SK-N-SH (cell line): Measurements from ENCODE around the gene WNT4. TPM values are rescaled to one million over a fixed set of nuclear protein-coding genes. Genes with fewer than 3 reads are reported as not detected.

ENCODE experiments used
- CTCF ChIA-PET: fragments of 300-600, 350-600 bp; formaldehyde crosslinking; extraction: SDS; loops from one replicate; lab custom pipeline; 2021; lab: Yijun Ruan, JAX
- POLR2A ChIA-PET: fragments of 350-600 bp; sonication (Branson Sonifier 250); formaldehyde crosslinking; extraction: SDS; loops from one replicate; lab custom pipeline; 2020; ENCODE audit warnings: antibody characterized with exemption, inconsistent platforms; lab: Yijun Ruan, JAX
- DNase-seq: peaks from one replicate; pipeline ENCODE4 v3.0.0; 2012
- H2AFZ ChIP-seq: fragments of 200-600 bp; sonication (generic); 2 replicates; pipeline ENCODE4 v1.8.1; 2016; ENCODE audit warnings: antibody characterized with exemption, mild to moderate bottlenecking, low read depth
- H3F3A ChIP-seq: fragments of 200-600 bp; sonication (generic); replicated peaks from 2 replicates; pipeline ENCODE3; 2016; ENCODE audit warnings: antibody characterized with exemption, mild to moderate bottlenecking; ENCODE audit not compliant: insufficient read depth
- H3K27ac ChIP-seq, 2 experiments: fragments of 200-500 bp in 1 of 2; fragments of 200-600 bp in 1 of 2; sonication (Bioruptor generic) in 1 of 2; sonication (generic), shearing (Covaris generic) in 1 of 2; 2 replicates each; pipeline versions ENCODE4 v1.5.1 to v1.6.1; 2014 to 2016; ENCODE audit warnings: low read depth in 2 of 2, inconsistent platforms in 1 of 2, low read length in 1 of 2, mild to moderate bottlenecking in 1 of 2, mixed read lengths in 1 of 2
- H3K27me3 ChIP-seq: fragments of 200-600 bp; sonication (generic), shearing (Covaris generic); 2 replicates; pipeline ENCODE4 v1.6.1; 2016; ENCODE audit warnings: mixed run types; ENCODE audit not compliant: insufficient read depth
- H3K36me3 ChIP-seq, 2 experiments: fragments of 200-500 bp in 1 of 2; fragments of 200-600 bp in 1 of 2; sonication (Bioruptor generic) in 1 of 2; sonication (generic) in 1 of 2; replicated peaks in 1 of 2; 2 replicates each; pipeline versions ENCODE3 to v1.5.1; 2014 to 2016; ENCODE audit warnings: low read length in 1 of 2, mild to moderate bottlenecking in 1 of 2; ENCODE audit not compliant: insufficient read depth in 2 of 2, control insufficient read depth in 1 of 2
- H3K4me1 ChIP-seq, 2 experiments: fragments of 200-500 bp in 1 of 2; fragments of 200-600 bp in 1 of 2; sonication (Bioruptor generic) in 1 of 2; sonication (generic), shearing (Covaris generic) in 1 of 2; 2 replicates each; pipeline versions ENCODE4 v1.5.1 to v1.6.1; 2014 to 2016; ENCODE audit warnings: low read depth in 1 of 2, low read length in 1 of 2, mixed run types in 1 of 2; ENCODE audit not compliant: insufficient read depth in 2 of 2, control insufficient read depth in 1 of 2
- H3K4me2 ChIP-seq: fragments of 200-600 bp; sonication (generic), shearing (Covaris generic); 2 replicates; pipeline ENCODE4 v1.6.1; 2017; ENCODE audit warnings: mixed run types
- H3K4me3 ChIP-seq, 2 experiments: fragments of 200-500 bp in 1 of 2; fragments of 200-600 bp in 1 of 2; sonication (Bioruptor generic) in 1 of 2; sonication (generic), shearing (Covaris generic) in 1 of 2; 2 replicates each; pipeline versions ENCODE4 v1.5.1 to v1.8.1; 2014 to 2016; ENCODE audit warnings: low read depth in 2 of 2, inconsistent platforms in 1 of 2, low read length in 1 of 2, mild to moderate bottlenecking in 1 of 2, mixed read lengths in 1 of 2, moderate library complexity in 1 of 2
- H3K79me2 ChIP-seq: fragments of 200-600 bp; sonication (generic); 2 replicates; pipeline ENCODE4 v1.8.1; 2017; ENCODE audit warnings: mild to moderate bottlenecking; ENCODE audit not compliant: insufficient read depth
- H3K9ac ChIP-seq: fragments of 200-600 bp; sonication (generic); 2 replicates; pipeline ENCODE4 v1.6.1; 2017; ENCODE audit warnings: mixed run types
- H3K9me2 ChIP-seq: fragments of 200-600 bp; sonication (generic); 2 replicates; pipeline ENCODE4 v1.6.1; 2017; ENCODE audit warnings: mixed run types
- H3K9me3 ChIP-seq: fragments of 200-600 bp; sonication (generic); 2 replicates; pipeline ENCODE4 v1.6.1; 2017; ENCODE audit warnings: mixed run types, mild to moderate bottlenecking, moderate library complexity
- H4K20me1 ChIP-seq: fragments of 200-600 bp; sonication (generic); 2 replicates; pipeline ENCODE4 v1.6.1; 2017; ENCODE audit warnings: mild to moderate bottlenecking, mixed run types; ENCODE audit not compliant: insufficient read depth
- CHD2 ChIP-seq: fragments of 150-350 bp; IDR thresholded peaks from 2 replicates; pipeline ENCODE4 v1.6.1; 2018; ENCODE audit warnings: low read length; ENCODE audit not compliant: partially characterized antibody
- EP300 ChIP-seq, 2 experiments: IDR thresholded peaks; 2 replicates each; pipeline versions ENCODE4 v1.4.0 to v1.6.1; 2012; ENCODE audit warnings: borderline replicate concordance in 1 of 2, low read depth in 1 of 2, low read length in 1 of 2
- JUND ChIP-seq: IDR thresholded peaks from 2 replicates; pipeline ENCODE4 v1.4.0; 2012
- MEF2A ChIP-seq: IDR thresholded peaks from 2 replicates; pipeline ENCODE4 v1.4.0; 2012; ENCODE audit warnings: low read depth, borderline replicate concordance
- NFIC ChIP-seq: IDR thresholded peaks from 2 replicates; pipeline ENCODE4 v1.4.0; 2012; ENCODE audit warnings: borderline replicate concordance
- POLR2AphosphoS5 ChIP-seq: IDR thresholded peaks from 2 replicates; pipeline ENCODE4 v1.6.1; 2012; ENCODE audit warnings: low read depth, low read length
- RFX5 ChIP-seq: IDR thresholded peaks from 2 replicates; pipeline ENCODE4 v1.6.1; 2012; ENCODE audit warnings: mild to moderate bottlenecking, improper control_type of control experiment, low read length
- SMC3 ChIP-seq: IDR thresholded peaks from 2 replicates; pipeline ENCODE4 v1.6.1; 2012; ENCODE audit warnings: low read depth, low read length, improper control_type of control experiment
- WGBS: methylation state at CpG from one replicate; pipeline ENCODE4 v1.1.6; 2017; ENCODE audit warnings: low lambda C conversion rate; 5-methylcytosine and 5-hydroxymethylcytosine counted together
- polyA plus RNA-seq, 3 experiments: library from polyadenylated mRNA; depleted of rRNA; stranded (reverse); fragments of >200 nt; gene quantifications; 2 replicates each; pipeline ENCODE4 v1.2.3, GENCODE V29; 2012
- TF ChIP-seq, protein P1 (sequence below): IDR thresholded peaks from 2 replicates; pipeline ENCODE4 v1.4.0; 2012; ENCODE audit warnings: low read depth
- TF ChIP-seq, protein P2 (sequence below): IDR thresholded peaks from 2 replicates; pipeline ENCODE4 v1.6.1; 2012; ENCODE audit warnings: mild to moderate bottlenecking, low read depth, low read length, moderate library complexity
- TF ChIP-seq, protein P3 (sequence below): IDR thresholded peaks from 2 replicates; pipeline ENCODE4 v1.4.0; 2012; ENCODE audit warnings: low read depth, borderline replicate concordance

The WNT4 gene
- polyA plus RNA-seq, 1 of the 3 experiments (the other 2 are of a cell fraction): 0.03 TPM

DNA sequence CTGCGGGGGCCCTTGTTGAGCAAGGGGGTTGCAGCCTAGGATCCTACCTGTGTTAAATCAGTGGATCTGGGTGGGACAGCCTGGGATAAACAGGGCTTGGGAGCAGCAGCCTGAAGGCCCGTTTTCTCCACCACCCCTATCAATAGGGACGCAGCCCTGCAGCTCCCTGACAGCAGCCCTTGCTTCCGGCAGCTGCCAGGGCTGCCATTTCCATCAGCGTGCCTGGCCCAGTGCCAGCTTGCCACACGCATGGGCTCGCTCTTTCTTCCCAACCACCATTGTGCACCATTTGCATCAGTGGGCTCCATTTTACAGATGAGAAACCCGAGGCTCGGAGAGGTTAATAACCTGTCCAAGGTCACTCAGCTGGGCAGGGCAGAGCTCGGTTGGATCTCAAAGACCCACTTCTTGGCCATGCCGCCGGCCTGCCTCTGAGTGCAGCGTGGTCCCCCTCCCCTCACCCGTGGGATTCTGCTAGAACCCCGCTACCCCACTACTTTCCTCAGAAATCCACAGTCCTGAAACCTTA is 3.8 kb downstream of the WNT4 start:
- DNase-seq: peak; percentile 74
- H3K4me3 ChIP-seq: no peak overlapping the region
- no peak overlapping the region for H2AFZ ChIP-seq
- H3K27ac ChIP-seq: no peak overlapping the region
- H3K27me3 ChIP-seq: no peaks in the 10 kb centered on the region; the same call in 1 of the 2 replicates
- H4K20me1 ChIP-seq: peaks cover 30% of the 10 kb centered on the region
- H3K9me2 ChIP-seq: no peaks in the 10 kb centered on the region
- H3K9ac ChIP-seq: no peak overlapping the region
- H3K4me2 ChIP-seq: no peak overlapping the region
- H3K36me3 ChIP-seq: no peaks in the 10 kb centered on the region
- no peaks in the 10 kb centered on the region for H3F3A ChIP-seq
- H3K9me3 ChIP-seq: no peaks in the 10 kb centered on the region
- POLR2A ChIA-PET: no interaction called here
- 76% methylated on average over 12 of the region's 15 CpGs for WGBS
- H3K4me1 ChIP-seq: peaks cover 0 to 31% of the 10 kb centered on the region in 2 experiments; a peak in 1 of 4 replicates
- CTCF ChIA-PET: interaction anchor here (0.7 to 3.9 kb wide), 11 partner anchors 8 to 560 kb away, joined by 3 to 30 read pairs (median 3); no protein-coding TSS in a partner anchor
- TF ChIP-seq NFIC (peak; percentile 12; the same call in 1 of the 2 replicates), SMC3 (no peak)
- no peaks in the 10 kb centered on the region for H3K79me2 ChIP-seq

DNA sequence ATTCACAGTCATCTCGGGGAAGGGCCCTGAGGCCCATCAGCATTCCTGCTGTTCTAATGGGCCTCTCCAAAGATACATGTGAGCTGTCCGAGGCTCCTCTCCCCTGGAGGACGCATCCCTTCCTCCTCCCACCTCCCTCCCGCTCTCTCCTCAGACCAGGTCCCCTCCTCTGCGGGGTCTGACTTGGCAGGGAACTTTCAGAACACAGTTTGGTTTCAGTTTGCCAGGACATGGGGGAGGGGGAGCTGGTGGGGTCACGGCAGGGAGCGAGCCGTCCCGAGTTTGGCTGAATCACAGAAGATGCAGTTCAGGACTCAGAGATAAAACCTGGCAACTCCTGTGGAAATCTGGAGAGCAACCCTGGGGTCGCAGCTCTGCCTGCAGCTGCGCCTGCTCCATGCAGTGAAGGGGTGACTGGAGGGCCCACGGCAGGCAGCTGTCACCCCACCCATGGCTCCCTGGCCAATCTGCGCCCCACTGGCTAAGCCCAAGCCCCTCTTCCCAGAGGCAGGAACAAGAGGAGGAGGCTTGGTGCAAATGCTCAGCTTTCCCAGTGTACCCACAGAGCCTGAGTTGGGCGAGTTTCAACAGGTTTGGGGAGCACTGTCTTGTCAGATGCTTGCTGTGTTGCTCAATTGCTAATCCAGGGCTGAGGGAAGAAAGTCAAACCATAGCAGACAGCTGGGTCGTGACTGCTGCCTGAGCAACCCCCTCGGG is 5.7 kb downstream of the WNT4 start:
- CTCF ChIA-PET: interaction anchor here (0.9 to 9.3 kb wide), 5 partner anchors 12 to 279 kb away, joined by 3 to 82 read pairs (median 4); partner anchors contain the start of gene CDC42
- no peak overlapping the region for H3K4me3 ChIP-seq

More for the DNA sequence above, 5.7 kb downstream of the WNT4 start:
- Histone ChIP-seq H3F3A (no peaks in the 10 kb centered on the region), H4K20me1 (peaks cover 42% of the 10 kb centered on the region), H3K9me2 (no peaks in the 10 kb centered on the region), H3K4me1 (peaks cover 3 to 31% of the 10 kb centered on the region in 2 experiments; a peak in 3 of 4 replicates), H3K27ac (no peak overlapping the region), H3K9ac (no peak overlapping the region), H2AFZ (no peak overlapping the region), H3K27me3 (no peaks in the 10 kb centered on the region; the same call in 1 of the 2 replicates), H3K9me3 (no peaks in the 10 kb centered on the region), H3K36me3 (no peaks in the 10 kb centered on the region), H3K4me2 (no peak overlapping the region), H3K79me2 (no peaks in the 10 kb centered on the region)
- POLR2A ChIA-PET: interaction anchor here (0.6 kb wide), 1 partner anchor 334 kb away, joined by 3 read pairs; no protein-coding TSS in a partner anchor
- TF ChIP-seq, protein P1, sequence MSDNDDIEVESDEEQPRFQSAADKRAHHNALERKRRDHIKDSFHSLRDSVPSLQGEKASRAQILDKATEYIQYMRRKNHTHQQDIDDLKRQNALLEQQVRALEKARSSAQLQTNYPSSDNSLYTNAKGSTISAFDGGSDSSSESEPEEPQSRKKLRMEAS: no peak
- TF ChIP-seq EP300 (IDR thresholded peaks at IDR 0.05; ENCODE audit: borderline replicate concordance in 1 of 2, low read depth in 1 of 2, low read length in 1 of 2) (no peak), RFX5 (no peak), CHD2 (no peak), POLR2AphosphoS5 (no peak), JUND (no peak), MEF2A (no peak)
- TF ChIP-seq, protein P2, sequence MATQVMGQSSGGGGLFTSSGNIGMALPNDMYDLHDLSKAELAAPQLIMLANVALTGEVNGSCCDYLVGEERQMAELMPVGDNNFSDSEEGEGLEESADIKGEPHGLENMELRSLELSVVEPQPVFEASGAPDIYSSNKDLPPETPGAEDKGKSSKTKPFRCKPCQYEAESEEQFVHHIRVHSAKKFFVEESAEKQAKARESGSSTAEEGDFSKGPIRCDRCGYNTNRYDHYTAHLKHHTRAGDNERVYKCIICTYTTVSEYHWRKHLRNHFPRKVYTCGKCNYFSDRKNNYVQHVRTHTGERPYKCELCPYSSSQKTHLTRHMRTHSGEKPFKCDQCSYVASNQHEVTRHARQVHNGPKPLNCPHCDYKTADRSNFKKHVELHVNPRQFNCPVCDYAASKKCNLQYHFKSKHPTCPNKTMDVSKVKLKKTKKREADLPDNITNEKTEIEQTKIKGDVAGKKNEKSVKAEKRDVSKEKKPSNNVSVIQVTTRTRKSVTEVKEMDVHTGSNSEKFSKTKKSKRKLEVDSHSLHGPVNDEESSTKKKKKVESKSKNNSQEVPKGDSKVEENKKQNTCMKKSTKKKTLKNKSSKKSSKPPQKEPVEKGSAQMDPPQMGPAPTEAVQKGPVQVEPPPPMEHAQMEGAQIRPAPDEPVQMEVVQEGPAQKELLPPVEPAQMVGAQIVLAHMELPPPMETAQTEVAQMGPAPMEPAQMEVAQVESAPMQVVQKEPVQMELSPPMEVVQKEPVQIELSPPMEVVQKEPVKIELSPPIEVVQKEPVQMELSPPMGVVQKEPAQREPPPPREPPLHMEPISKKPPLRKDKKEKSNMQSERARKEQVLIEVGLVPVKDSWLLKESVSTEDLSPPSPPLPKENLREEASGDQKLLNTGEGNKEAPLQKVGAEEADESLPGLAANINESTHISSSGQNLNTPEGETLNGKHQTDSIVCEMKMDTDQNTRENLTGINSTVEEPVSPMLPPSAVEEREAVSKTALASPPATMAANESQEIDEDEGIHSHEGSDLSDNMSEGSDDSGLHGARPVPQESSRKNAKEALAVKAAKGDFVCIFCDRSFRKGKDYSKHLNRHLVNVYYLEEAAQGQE: no peak
- TF ChIP-seq, protein P3, sequence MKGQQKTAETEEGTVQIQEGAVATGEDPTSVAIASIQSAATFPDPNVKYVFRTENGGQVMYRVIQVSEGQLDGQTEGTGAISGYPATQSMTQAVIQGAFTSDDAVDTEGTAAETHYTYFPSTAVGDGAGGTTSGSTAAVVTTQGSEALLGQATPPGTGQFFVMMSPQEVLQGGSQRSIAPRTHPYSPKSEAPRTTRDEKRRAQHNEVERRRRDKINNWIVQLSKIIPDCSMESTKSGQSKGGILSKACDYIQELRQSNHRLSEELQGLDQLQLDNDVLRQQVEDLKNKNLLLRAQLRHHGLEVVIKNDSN: no peak
- WGBS: 76% methylated on average over 11 of the region's 16 CpGs
- DNase-seq: no peak
